ENCODE results near the gene CD2AP.

- no peak for TF ChIP-seq POLR2A (IDR thresholded peaks at IDR 0.05; ENCODE audit: low read depth, low read length)
- TF ChIP-seq POLR2AphosphoS5 (IDR thresholded peaks at IDR 0.05; ENCODE audit: low read depth, low read length): no peak
- no peak for TF ChIP-seq TAF1 (IDR thresholded peaks at IDR 0.05; ENCODE audit: low read depth, low read length)
- no peak for TF ChIP-seq SPI1 (IDR thresholded peaks at IDR 0.05; ENCODE audit: low read depth, low read length)
- no peak for TF ChIP-seq POU2F2 (IDR thresholded peaks at IDR 0.05; ENCODE audit: low read depth, low read length)
- TF ChIP-seq PAX5 (IDR thresholded peaks at IDR 0.05; ENCODE audit: insufficient read depth, low read length, severe bottlenecking): no peak
Measured at GRCh38 chr6:47451162-47451561, 26.4 kb upstream of the CD2AP start.

Data from GM12891 (cell line).